Smooth muscle cell (in vitro differentiated cells): ENCODE data around the gene DCTN2. TPM values are rescaled to one million over a fixed set of nuclear protein-coding genes. Genes with fewer than 3 reads are reported as not detected.

Experiments used
- DNase-seq: peaks from one replicate; lab custom pipeline; 2025; ENCODE audit not compliant: unreplicated experiment; lab: John Stamatoyannopoulos, UW
- H2AFZ ChIP-seq: fragments of 200-600 bp; sonication (generic); 2 replicates; pipeline ENCODE4 v1.6.0; 2016; ENCODE audit warnings: antibody characterized with exemption, low read depth, mild to moderate bottlenecking
- H3F3A ChIP-seq: fragments of 200-600 bp; sonication (generic); 2 replicates; pipeline ENCODE4 v1.6.0; 2017; ENCODE audit warnings: antibody characterized with exemption, low read depth
- H3K27ac ChIP-seq: fragments of 200-600 bp; sonication (generic); 2 replicates; pipeline ENCODE4 v1.5.1; 2016; ENCODE audit warnings: low read depth, mild to moderate bottlenecking
- H3K27me3 ChIP-seq: fragments of 200-600 bp; sonication (generic); 2 replicates; pipeline ENCODE4 v1.6.1; 2016; ENCODE audit warnings: low read depth, mild to moderate bottlenecking
- H3K36me3 ChIP-seq: fragments of 200-600 bp; sonication (generic); 2 replicates; pipeline ENCODE4 v1.5.1; 2016; ENCODE audit warnings: low read depth
- H3K4me1 ChIP-seq: fragments of 200-600 bp; sonication (generic); 2 replicates; pipeline ENCODE4 v1.5.1; 2016; ENCODE audit warnings: low read depth
- H3K4me2 ChIP-seq: fragments of 200-600 bp; sonication (generic); 2 replicates; pipeline ENCODE4 v1.6.0; 2016; ENCODE audit warnings: mild to moderate bottlenecking
- H3K4me3 ChIP-seq: fragments of 200-600 bp; sonication (generic); 2 replicates; pipeline ENCODE4 v1.5.1; 2016; ENCODE audit warnings: mild to moderate bottlenecking
- H3K79me2 ChIP-seq: fragments of 200-600 bp; sonication (generic); 2 replicates; pipeline ENCODE4 v1.6.0; 2016; ENCODE audit warnings: low read depth, mild to moderate bottlenecking
- H3K9ac ChIP-seq: fragments of 200-600 bp; sonication (generic); 2 replicates; pipeline ENCODE4 v1.6.0; 2016; ENCODE audit warnings: low read depth
- H3K9me3 ChIP-seq: fragments of 200-600 bp; sonication (generic); replicated peaks from 2 replicates; pipeline ENCODE4 v1.5.1; 2016; ENCODE audit warnings: low read depth
- H4K20me1 ChIP-seq: fragments of 200-600 bp; sonication (generic); 2 replicates; pipeline ENCODE4 v1.6.0; 2016; ENCODE audit warnings: low read depth
- CTCF ChIP-seq: fragments of 200-600 bp; sonication (generic); IDR thresholded peaks from 2 replicates; pipeline ENCODE4 v1.5.1; 2017; ENCODE audit warnings: borderline replicate concordance, mild to moderate bottlenecking, antibody characterized with exemption; ENCODE audit not compliant: insufficient read depth, poor library complexity, severe bottlenecking
- WGBS: methylation state at CpG from one replicate; pipeline ENCODE4 v1.1.7; 2016; ENCODE audit warnings: low lambda C conversion rate; 5-methylcytosine and 5-hydroxymethylcytosine counted together
- polyA plus RNA-seq: library from polyadenylated mRNA; unstranded; fragments of >200 nt; fragmentation: Nextera tagmentation; extraction: Ambion mirVana; gene quantifications from 2 replicates; pipeline ENCODE4 v1.2.1, GENCODE V29; 2016
- total RNA-seq: library from RNA; depleted of rRNA; stranded (reverse); fragments of >200 nt; gene quantifications from 2 replicates; pipeline ENCODE4 v1.2.3, GENCODE V29; 2014

The DCTN2 gene
- total and polyA plus RNA-seq, 2 experiments from 2014 or later = 107 to 119 TPM

GRCh38 chr12:57580466-57580795, 33.4 kb upstream of the DCTN2 start:
- Histone ChIP-seq H3K27me3 (peaks cover 7% of the 10 kb centered on the region), H4K20me1 (no peaks in the 10 kb centered on the region), H3F3A (no peaks in the 10 kb centered on the region), H3K4me3 (no peak overlapping the region), H3K9ac (no peak overlapping the region), H2AFZ (no peak overlapping the region), H3K36me3 (no peaks in the 10 kb centered on the region), H3K27ac (no peak overlapping the region), H3K4me1 (no peaks in the 10 kb centered on the region), H3K4me2 (no peak overlapping the region), H3K79me2 (no peaks in the 10 kb centered on the region), H3K9me3 (no peaks in the 10 kb centered on the region)
- DNase-seq = no peak
- WGBS = 94% methylated on average over 4 of the region's 4 CpGs
- TF ChIP-seq CTCF = no peak

- H3K36me3 ChIP-seq = no peaks in the 10 kb centered on the region
- no peak overlapping the region for H2AFZ ChIP-seq
- H4K20me1 ChIP-seq = no peaks in the 10 kb centered on the region
- no peaks in the 10 kb centered on the region for H3F3A ChIP-seq
- H3K27me3 ChIP-seq = peaks cover 2% of the 10 kb centered on the region
- DNase-seq = no peak
- H3K9me3 ChIP-seq = no peaks in the 10 kb centered on the region
- H3K27ac ChIP-seq = no peak overlapping the region
- no peak overlapping the region for H3K4me3 ChIP-seq
- 93% methylated on average over 8 of the region's 8 CpGs for WGBS
- no peak overlapping the region for H3K4me2 ChIP-seq
- no peaks in the 10 kb centered on the region for H3K79me2 ChIP-seq
- TF ChIP-seq CTCF = no peak
- no peak overlapping the region for H3K9ac ChIP-seq
- no peaks in the 10 kb centered on the region for H3K4me1 ChIP-seq
Measured at GRCh38 chr12:57579677-57580465, 32.9 kb upstream of the DCTN2 start.

GRCh38 chr12:57579011-57579410, 32.0 kb upstream of the DCTN2 start:
- no peak overlapping the region for H3K4me2 ChIP-seq
- H3F3A ChIP-seq = no peaks in the 10 kb centered on the region
- no peaks in the 10 kb centered on the region for H3K4me1 ChIP-seq
- no peak overlapping the region for H3K4me3 ChIP-seq
- H3K27me3 ChIP-seq = no peaks in the 10 kb centered on the region
- H3K79me2 ChIP-seq = no peaks in the 10 kb centered on the region
- H3K9me3 ChIP-seq = no peaks in the 10 kb centered on the region
- H3K36me3 ChIP-seq = no peaks in the 10 kb centered on the region
- TF ChIP-seq CTCF = no peak
- no peak overlapping the region for H3K27ac ChIP-seq
- WGBS = 92% methylated on average over 2 of the region's 2 CpGs
- no peak for DNase-seq
- H3K9ac ChIP-seq = no peak overlapping the region
- H2AFZ ChIP-seq = no peak overlapping the region
- no peaks in the 10 kb centered on the region for H4K20me1 ChIP-seq
